ENCODE measurements around the gene GABRE.

Gene GABRE

GRCh38 chrX:151974336-151975227 is at the start of gene GABRE:
Gene GABRE (minus strand): TSS chrX:151974676. CDS start chrX:151974625, 51 bp downstream.
- DNase-seq = peak in 1 of 10 donors; percentile 19

DNA sequence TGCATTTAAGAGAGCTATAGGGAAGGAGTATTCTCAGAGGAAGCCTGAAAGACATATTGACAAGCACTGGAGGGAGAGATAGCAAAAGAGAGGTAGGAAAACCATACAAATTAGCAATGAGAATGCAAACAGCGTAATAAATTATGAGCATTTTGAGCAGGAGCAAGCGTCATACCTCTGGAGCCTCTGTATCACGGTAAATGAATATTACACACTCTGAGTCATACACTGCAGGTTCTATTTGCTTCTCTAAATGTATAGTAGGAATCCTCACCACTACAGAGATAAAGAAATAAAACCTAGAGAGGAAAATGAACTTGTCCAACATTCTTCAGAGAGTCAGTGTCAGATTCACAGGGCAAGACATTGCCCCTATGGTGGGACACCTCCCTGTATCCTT is 46.4 kb upstream of the GABRE start:
- DNase-seq = no peak
- intact Hi-C loops (cut with DNase I) = no loop called here

More at GRCh38 chrX:151974336-151975227, at the start of gene GABRE:
- intact Hi-C loops (cut with DNase I) = no loop called here

GRCh38 chrX:151999813-152000212 is 25.3 kb upstream of the GABRE start:
- intact Hi-C loops (cut with DNase I) = no loop called here
- DNase-seq = no peak

GRCh38 chrX:151997539-151997938 is 23.1 kb upstream of the GABRE start:
- intact Hi-C loops (cut with DNase I) = no loop called here
- no peak for DNase-seq

GRCh38 chrX:151996347-151996746 is 21.9 kb upstream of the GABRE start:
- intact Hi-C loops (cut with DNase I) = no loop called here
- DNase-seq = no peak

GRCh38 chrX:151994476-151994875 is 20.0 kb upstream of the GABRE start:
- intact Hi-C loops (cut with DNase I) = no loop called here
- no peak for DNase-seq

GRCh38 chrX:151988706-151989299 is 14.3 kb upstream of the GABRE start:
- DNase-seq = no peak
- intact Hi-C loops (cut with DNase I) = no loop called here

GRCh38 chrX:151987108-151987507 is 12.6 kb upstream of the GABRE start:
- DNase-seq = no peak
- intact Hi-C loops (cut with DNase I) = no loop called here

GRCh38 chrX:151985955-151986354 is 11.5 kb upstream of the GABRE start:
- intact Hi-C loops (cut with DNase I) = no loop called here
- DNase-seq = no peak

DNA sequence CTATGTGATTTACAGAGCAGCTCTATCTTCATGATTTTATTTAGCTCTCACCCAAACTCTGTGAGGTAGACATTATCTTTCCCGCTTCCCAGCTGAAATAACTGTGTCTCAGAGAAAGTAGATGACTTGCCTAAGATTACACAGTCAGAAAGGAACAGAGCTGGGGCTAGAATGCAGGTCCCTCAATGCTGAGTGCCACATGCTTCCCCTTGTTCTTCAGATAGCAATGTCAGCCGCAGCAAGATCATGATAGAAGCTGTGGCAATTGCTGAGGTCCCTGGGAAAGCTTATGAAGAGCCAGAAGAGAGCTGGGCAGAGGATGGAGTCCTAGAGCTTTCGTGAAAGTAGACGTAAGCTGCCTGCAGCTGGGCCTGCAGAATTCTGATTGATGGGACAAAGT is 11.1 kb upstream of the GABRE start:
- intact Hi-C loops (cut with DNase I) = no loop called here
- DNase-seq = no peak

DNA sequence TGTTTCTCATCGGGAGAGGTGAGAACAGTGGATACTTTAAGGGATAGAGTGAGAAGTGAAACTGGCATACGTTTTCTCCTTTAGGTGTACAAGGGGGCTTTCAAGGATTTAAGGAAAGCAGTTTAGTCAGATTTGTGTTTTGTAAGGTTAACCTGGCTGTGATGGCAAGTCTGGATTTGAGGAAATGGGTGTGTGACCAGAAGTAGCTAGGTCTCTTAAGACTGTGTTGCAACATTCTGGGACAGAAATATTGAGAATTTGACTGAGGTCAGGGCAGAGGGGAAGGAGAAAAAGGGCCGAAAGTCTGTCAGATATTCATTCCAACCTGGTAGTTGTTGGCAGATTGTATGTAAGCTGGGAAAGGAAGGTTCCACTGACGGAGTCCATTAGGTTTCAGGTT is 10.4 kb upstream of the GABRE start:
- no peak for DNase-seq
- intact Hi-C loops (cut with DNase I) = no loop called here

DNA sequence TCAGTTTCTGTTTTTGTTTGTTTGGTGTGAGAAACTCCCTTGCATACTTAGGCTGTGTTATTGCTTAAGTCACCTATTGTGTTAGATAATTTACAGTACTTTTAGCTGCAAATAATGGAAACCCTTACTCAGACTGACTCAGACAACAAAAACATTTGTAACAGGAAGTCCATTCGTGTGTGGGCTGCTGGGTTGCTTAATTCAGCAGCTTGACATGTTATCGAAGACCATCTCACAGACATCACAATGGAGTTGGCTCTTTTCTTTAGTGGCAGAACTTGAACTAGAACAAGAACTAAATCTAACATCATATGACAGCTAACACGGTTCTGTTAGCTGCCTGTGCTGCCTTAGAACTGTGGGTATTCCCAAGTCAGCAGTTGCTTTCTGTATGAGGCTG is 9.9 kb upstream of the GABRE start:
- no peak for DNase-seq
- intact Hi-C loops (cut with DNase I) = no loop called here

GRCh38 chrX:151983186-151983585 is 8.7 kb upstream of the GABRE start:
- DNase-seq = no peak
- intact Hi-C loops (cut with DNase I) = no loop called here

DNA sequence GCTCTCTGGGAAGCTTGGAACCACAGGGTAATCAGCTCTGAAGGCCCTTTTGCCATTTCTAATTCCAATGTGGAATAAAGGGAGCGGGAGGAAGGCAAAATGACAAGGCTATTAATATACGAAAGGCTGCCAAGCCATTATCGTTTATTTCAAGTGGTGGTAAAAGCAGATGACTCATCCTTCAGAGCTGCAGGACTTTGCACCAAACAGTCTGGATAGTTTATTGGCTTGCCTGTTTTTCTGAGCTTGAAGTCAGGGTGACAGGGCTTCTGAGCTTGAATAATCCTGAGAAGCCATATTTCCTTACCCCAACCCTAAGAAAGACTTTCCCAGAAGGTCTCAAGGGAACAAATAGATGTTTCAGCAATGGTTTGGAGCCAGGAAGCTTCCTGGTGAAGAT is 7.7 kb upstream of the GABRE start:
- DNase-seq = no peak
- intact Hi-C loops (cut with DNase I) = no loop called here

DNA sequence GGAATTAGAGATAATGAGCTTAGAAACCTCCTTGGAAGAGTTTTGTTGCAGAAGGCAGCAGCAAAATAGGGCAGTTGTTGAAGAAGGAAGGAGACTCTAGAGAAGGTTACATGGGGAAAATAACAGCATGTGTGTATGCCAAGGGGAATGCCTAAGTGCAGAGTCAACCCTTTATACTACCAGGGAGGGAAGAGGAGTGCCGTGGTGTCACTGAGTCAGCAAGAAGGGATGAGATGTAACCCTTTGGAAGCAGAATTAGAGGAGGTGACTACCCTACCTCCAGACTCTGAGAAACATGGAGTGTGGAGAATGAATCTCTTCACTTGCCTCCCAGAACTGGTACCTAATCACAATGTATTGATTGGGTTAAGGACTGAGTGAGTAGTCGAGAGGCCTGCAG is 6.7 kb upstream of the GABRE start:
- intact Hi-C loops (cut with DNase I) = no loop called here
- DNase-seq = no peak

- intact Hi-C loops (cut with DNase I) = no loop called here
- DNase-seq = no peak
Measured at GRCh38 chrX:151977923-151978322, 3.4 kb upstream of the GABRE start.

DNA sequence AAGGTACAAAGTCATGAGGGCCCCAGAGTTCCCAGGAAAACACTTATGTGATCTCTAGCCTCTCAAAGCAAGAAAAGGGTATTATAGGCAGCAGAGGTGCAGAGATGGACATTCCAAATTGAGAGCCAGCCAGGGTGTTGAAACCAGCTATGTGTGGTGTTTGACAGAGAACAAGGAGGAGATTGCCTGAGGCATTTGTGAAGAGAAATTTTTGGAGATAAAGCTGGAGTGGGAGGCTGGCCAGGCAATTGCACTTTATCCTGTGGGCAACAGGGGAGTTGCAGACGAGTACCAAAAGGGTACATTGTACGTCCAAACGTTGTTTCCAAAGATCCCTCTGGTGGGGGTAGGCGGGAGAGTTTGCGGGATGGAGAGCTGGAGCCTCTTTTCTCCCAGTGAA is 2.5 kb upstream of the GABRE start:
- no peak for DNase-seq
- intact Hi-C loops (cut with DNase I) = no loop called here

DNA sequence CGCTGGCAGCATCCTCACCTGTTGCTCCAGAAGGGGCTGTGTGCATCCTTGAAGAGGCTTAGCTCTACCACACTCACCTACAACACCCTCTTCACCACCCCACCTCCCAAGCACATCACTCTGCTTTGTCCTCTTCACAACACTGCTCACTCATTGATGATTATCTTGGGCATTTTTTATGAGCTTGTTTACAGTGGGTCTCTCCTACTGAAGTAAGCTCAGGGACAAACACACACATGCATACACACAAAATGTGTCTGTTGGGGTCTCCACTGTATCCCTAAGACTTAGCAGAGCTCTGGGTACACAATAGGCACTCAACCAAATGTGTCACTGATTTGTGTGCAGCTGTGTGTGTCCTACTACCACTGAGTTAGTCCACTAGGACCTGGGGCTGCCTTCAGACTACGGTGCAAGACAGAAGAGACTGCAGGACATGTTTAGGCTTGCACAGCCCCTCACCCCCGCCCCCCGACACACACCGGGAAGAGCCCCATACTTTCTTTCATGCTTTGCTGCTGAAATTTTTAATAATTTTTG is 1.3 kb upstream of the GABRE start:
- no peak for DNase-seq
- intact Hi-C loops (cut with DNase I) = no loop called here

GRCh38 chrX:151975228-151975593 is 735 bp upstream of the GABRE start:
- no peak for DNase-seq
- intact Hi-C loops (cut with DNase I) = no loop called here

GRCh38 chrX:151973851-151974335 is 583 bp downstream of the GABRE start:
- peak in 1 of 10 donors; percentile 9 for DNase-seq
- intact Hi-C loops (cut with DNase I) = no loop called here

GRCh38 chrX:151973060-151973661 is 1.3 kb downstream of the GABRE start:
- intact Hi-C loops (cut with DNase I) = no loop called here
- no peak for DNase-seq
